HT-29 (cell line): ENCODE results near the gene MYO9A. TPM values are rescaled to one million over a fixed set of nuclear protein-coding genes. Genes with fewer than 3 reads are reported as not detected.
"Not testable (repeated sequence)": the region's sequence is repeated elsewhere in the genome, so short reads cannot be mapped to it uniquely, and the experiment has no call there.

Experiments
- DNase-seq: peaks from one replicate; pipeline ENCODE4 v3.0.0-alpha.2; 2015; ENCODE audit warnings: low spot score
- total RNA-seq: library from RNA; depleted of rRNA; stranded (reverse); fragments of >200 nt; shearing (Covaris generic); gene quantifications from 2 replicates; pipeline ENCODE4 v1.2.3, GENCODE V29; 2014

MYO9A gene
- total RNA-seq, 1 experiment from 2014 or later = 7.2 TPM

DNA sequence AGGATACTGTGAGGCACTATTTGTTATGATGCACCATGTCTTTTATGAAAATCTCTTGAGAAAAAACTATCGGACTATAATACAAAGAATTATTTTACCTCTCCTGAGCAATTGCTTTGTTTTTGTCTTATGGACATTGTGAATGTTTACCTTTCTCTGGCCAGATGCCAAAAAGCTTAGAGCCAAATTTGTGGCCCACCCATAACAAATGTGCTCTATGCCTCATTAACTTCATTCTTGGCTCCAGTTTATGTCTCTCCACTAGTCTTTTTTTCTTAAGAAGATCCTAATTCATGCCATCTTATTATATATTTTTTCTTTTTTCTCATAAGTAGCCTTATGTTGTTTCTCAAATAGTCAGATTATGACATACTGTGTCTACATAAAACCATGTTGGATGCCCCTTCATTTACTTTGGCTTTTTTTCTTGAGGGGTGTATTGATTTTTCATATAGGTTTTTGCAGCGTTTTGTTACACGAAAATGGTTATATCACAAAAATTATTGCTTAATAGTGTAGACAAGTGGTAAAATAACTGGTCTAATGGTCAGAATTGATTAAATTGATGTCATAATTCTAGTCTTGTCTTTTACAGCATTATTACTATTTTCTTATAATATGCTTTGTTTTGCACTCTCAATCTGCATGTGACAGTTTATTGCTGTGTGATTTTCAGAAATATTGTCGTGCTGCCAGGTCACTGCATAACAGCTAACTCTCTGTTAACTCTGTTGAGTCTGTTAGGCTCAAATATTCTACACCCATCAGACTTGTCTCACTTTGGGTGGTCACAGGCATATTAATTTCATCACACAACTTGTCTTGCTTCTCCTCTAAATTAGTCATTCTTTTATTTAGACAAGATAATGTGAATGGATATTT, 18.5 kb upstream of the MYO9A start:
- peak; percentile 22 for DNase-seq

- DNase-seq = no peak
Observed at GRCh38 chr15:72135719-72136118, 17.8 kb upstream of the MYO9A start.

DNA sequence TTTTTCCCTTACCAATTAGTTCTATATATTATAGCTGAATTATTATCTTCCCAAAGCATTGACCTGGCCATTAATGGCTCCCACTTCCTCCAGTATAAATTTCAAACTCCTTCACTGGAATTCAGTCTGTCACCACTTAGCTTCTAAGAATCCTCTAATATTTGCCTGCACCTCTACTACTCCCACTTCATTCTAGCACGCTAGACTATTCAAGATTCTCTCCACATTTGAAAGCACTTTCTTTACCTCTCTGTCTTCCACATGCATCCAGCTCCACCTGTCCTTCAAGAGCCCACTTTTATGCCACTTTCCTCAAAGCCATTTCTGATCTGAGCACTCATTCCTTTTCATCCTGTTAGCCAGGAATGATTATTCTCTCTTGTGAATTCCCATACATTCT, 15.3 kb upstream of the MYO9A start:
- DNase-seq = no peak

DNA sequence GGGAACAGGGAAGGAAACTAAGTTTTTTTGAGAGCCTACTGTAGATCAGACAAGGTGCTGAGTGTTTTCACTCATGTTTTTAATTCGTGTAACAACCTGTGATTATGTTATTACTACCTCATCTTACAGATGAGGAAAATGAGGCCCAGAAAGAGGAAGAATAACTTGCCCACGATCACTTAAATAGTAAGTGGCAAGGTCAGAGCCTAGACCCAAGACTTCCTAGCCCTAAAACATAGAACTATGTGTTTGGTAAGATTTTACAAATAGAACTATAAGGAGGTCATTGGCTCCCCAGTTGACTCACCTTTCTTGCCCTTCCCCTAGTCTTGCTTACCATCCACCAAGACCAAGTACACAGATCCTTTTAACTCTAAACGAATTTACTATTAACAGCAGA, 14.0 kb upstream of the MYO9A start:
- no peak for DNase-seq

- DNase-seq = no peak
Observed at GRCh38 chr15:72130272-72130671, 12.3 kb upstream of the MYO9A start.

GRCh38 chr15:72128359-72128758, 10.4 kb upstream of the MYO9A start:
- DNase-seq = no peak

- no peak for DNase-seq
Observed at GRCh38 chr15:72127724-72128322, 9.9 kb upstream of the MYO9A start.

- DNase-seq = no peak
Observed at GRCh38 chr15:72124218-72124617, 6.3 kb upstream of the MYO9A start.

- peak; percentile 48 for DNase-seq
Observed at GRCh38 chr15:72117486-72118016, 399 bp downstream of the MYO9A start.

GRCh38 chr15:72116731-72117485, 1.0 kb downstream of the MYO9A start:
- peak; percentile 54 for DNase-seq

DNA sequence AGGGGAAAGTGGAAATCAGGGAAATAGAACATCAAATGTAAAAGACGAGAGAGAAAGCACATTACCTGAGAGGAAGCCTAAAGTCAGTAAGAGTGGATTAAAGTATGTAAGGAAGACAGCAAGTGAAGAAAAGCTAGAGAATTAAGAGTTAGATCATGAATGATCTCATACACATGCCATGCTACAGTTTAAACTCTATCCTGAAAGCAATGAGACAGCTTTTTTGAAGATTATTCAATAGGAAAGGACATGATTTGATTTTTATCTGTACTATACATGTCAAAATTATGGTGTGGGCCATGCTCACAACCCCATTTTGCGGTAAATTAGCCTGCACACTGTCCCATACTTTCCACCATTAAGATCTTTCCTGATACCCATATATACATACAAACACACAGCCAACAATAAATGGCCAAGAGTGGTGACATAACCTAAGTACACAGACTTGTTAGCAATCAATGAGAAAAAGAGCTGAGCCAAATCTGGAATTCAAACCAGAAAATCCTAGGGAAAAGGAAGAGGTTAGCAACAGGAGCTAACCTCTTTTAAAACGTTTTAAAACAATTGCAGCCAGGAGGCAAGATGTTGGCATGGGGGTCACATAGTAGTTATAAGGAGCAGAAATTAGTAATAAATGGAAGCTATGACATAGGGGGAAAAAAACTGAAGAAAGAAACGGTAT, 4.5 kb downstream of the MYO9A start:
- no peak for DNase-seq

- DNase-seq = no peak
Observed at GRCh38 chr15:72112805-72113204, 5.1 kb downstream of the MYO9A start.

- DNase-seq = no peak
Observed at GRCh38 chr15:72112116-72112515, 5.8 kb downstream of the MYO9A start.

DNA sequence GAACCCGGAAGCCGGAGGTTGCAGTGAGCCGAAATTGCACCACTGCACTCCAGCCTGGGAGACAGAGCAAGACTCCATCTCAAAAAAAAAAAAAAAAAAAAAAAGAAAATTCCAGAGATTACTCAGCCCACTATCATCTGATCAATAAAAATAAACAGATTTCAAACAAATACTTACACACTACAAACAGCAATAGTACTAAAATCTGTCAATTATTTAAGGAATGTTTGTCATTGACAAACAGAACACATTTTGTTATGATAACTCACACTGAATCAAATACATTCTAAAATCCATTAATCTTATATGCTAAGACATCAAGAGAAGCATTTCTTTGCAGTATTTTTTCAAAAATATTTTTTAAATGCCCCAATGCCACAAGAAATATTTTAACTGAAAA, 7.6 kb downstream of the MYO9A start:
- DNase-seq = no peak

GRCh38 chr15:72106068-72106467, 11.9 kb downstream of the MYO9A start:
- no peak for DNase-seq

- DNase-seq = no peak
Observed at GRCh38 chr15:72105111-72105510, 12.8 kb downstream of the MYO9A start.

- not testable (repeated sequence) for DNase-seq
Observed at GRCh38 chr15:72100551-72100950, 17.4 kb downstream of the MYO9A start.

DNA sequence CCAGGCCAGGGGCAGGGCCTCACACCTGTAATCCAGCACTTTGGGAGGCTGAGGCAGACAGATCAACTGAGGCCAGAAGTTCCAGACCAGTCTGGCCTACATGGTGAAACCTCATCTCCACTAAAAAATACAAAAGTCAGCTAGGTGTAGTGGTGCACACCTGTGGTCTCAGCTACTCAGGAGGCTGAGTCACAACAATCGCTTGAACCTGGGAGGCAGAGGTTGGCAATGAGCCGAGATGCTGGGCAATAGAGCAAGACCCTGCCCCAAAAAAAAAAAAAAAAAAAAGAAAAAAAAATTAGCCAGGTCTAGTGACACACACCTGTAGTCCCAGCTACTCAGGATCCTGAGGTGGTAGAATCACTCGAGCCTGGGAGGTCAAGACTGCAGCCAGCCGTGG, 18.8 kb downstream of the MYO9A start:
- DNase-seq = no peak

GRCh38 chr15:72098040-72098439, 19.9 kb downstream of the MYO9A start:
- no peak for DNase-seq

GRCh38 chr15:72096796-72097195, 21.2 kb downstream of the MYO9A start:
- no peak for DNase-seq

DNA sequence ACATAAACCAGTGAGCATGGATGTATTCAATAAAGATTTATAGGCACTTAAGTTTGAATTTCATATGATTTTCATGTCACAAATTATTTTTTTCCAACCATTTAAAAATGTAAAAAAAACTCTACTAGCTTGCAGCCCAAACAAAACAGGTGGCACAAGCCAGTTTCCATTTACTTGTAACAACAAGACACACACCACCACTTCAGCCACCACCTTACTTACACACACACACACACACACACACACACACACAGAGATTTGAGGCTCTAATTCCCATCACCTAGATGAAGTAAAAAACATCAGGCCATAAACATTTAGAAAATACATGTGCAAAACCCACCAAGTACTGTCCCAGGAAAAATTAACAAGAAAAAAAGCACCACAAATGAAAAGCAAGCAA, 25.3 kb downstream of the MYO9A start:
- no peak for DNase-seq

- DNase-seq = no peak
Observed at GRCh38 chr15:72092006-72092405, 25.9 kb downstream of the MYO9A start.
